ENCODE measurements around the gene ATP2A3. TPM values are rescaled to one million over a fixed set of nuclear protein-coding genes. Genes with fewer than 3 reads are reported as not detected.
A peak's percentile ranks its signal among the peaks of the same experiment; 100 is the strongest.
"Not testable (repeated sequence)": the region's sequence is repeated elsewhere in the genome, so short reads cannot be mapped to it uniquely, and the experiment has no call there.

The ATP2A3 gene
- total RNA-seq, 2 experiments from 2014 or later, result 289 to 297 TPM

GRCh38 chr17:3954976-3955672 is 9.1 kb downstream of the ATP2A3 start:
- ATAC-seq (ENCODE audit: low read depth) (no peak), DNase-seq (no peak)
- Mint-ChIP-seq H3K27ac (no peak overlapping the region), H3K27me3 (no peaks in the 10 kb centered on the region), H3K4me1 (peaks cover 19% of the 10 kb centered on the region), H3K9me3 (no peaks in the 10 kb centered on the region), H3K4me3 (no peak overlapping the region), H3K36me3 (peaks cover 1% of the 10 kb centered on the region)
- POLR2A ChIA-PET, result no interaction called here

GRCh38 chr17:3954086-3954485 is 10.2 kb downstream of the ATP2A3 start:
- POLR2A ChIA-PET, result no interaction called here
- Mint-ChIP-seq H3K27me3 (no peaks in the 10 kb centered on the region), H3K27ac (no peak overlapping the region), H3K4me3 (no peak overlapping the region), H3K36me3 (peaks cover 5% of the 10 kb centered on the region), H3K9me3 (no peaks in the 10 kb centered on the region), H3K4me1 (peaks cover 12% of the 10 kb centered on the region)
- DNase-seq (no peak), ATAC-seq (ENCODE audit: low read depth) (no peak)

GRCh38 chr17:3953542-3953941 is 10.7 kb downstream of the ATP2A3 start:
- ATAC-seq (ENCODE audit: low read depth) (no peak), DNase-seq (no peak)
- Mint-ChIP-seq H3K9me3 (no peaks in the 10 kb centered on the region), H3K4me1 (peaks cover 11% of the 10 kb centered on the region), H3K27ac (no peak overlapping the region), H3K4me3 (no peak overlapping the region), H3K36me3 (peaks cover 6% of the 10 kb centered on the region), H3K27me3 (no peaks in the 10 kb centered on the region)
- POLR2A ChIA-PET, result no interaction called here

GRCh38 chr17:3952186-3952585 is 12.1 kb downstream of the ATP2A3 start:
- ATAC-seq (ENCODE audit: low read depth), result no peak
- DNase-seq, result no peak
- Mint-ChIP-seq H3K36me3 (peaks cover 7% of the 10 kb centered on the region), H3K4me3 (no peak overlapping the region), H3K4me1 (peaks cover 7% of the 10 kb centered on the region), H3K27me3 (no peaks in the 10 kb centered on the region), H3K27ac (no peak overlapping the region), H3K9me3 (no peaks in the 10 kb centered on the region)
- POLR2A ChIA-PET, result no interaction called here

- Mint-ChIP-seq H3K4me1 (peaks cover 2% of the 10 kb centered on the region), H3K27me3 (no peaks in the 10 kb centered on the region), H3K36me3 (peaks cover 7% of the 10 kb centered on the region), H3K27ac (no peak overlapping the region), H3K4me3 (no peak overlapping the region), H3K9me3 (no peaks in the 10 kb centered on the region)
- POLR2A ChIA-PET, result no interaction called here
- ATAC-seq (ENCODE audit: low read depth), result no peak
- no peak for DNase-seq
Measured at GRCh38 chr17:3951420-3951819, 12.8 kb downstream of the ATP2A3 start.

- Mint-ChIP-seq H3K27ac (no peak overlapping the region), H3K27me3 (no peaks in the 10 kb centered on the region), H3K4me1 (peaks cover 2% of the 10 kb centered on the region)
Measured at GRCh38 chr17:3951003-3951402, 13.2 kb downstream of the ATP2A3 start.

GRCh38 chr17:3950584-3950983 is 13.7 kb downstream of the ATP2A3 start:
- H3K4me1 Mint-ChIP-seq, result peaks cover 2% of the 10 kb centered on the region
- POLR2A ChIA-PET, result no interaction called here

More at GRCh38 chr17:3951003-3951402, 13.2 kb downstream of the ATP2A3 start:
- Mint-ChIP-seq H3K36me3 (peaks cover 7% of the 10 kb centered on the region), H3K9me3 (no peaks in the 10 kb centered on the region), H3K4me3 (no peak overlapping the region)
- ATAC-seq (ENCODE audit: low read depth), result no peak
- no peak for DNase-seq
- POLR2A ChIA-PET, result no interaction called here

GRCh38 chr17:3949418-3949817 is 14.8 kb downstream of the ATP2A3 start:
- no peaks in the 10 kb centered on the region for H3K9me3 Mint-ChIP-seq
- POLR2A ChIA-PET, result interaction anchor here (1.4 kb wide), 1 partner anchor 16 kb away, joined by 4 read pairs; no protein-coding TSS in a partner anchor

More at GRCh38 chr17:3950584-3950983, 13.7 kb downstream of the ATP2A3 start:
- Mint-ChIP-seq H3K27me3 (no peaks in the 10 kb centered on the region), H3K9me3 (no peaks in the 10 kb centered on the region), H3K27ac (no peak overlapping the region), H3K4me3 (no peak overlapping the region), H3K36me3 (peaks cover 11% of the 10 kb centered on the region)
- ATAC-seq (ENCODE audit: low read depth), result no peak
- DNase-seq, result no peak

GRCh38 chr17:3948551-3948950 is 15.7 kb downstream of the ATP2A3 start:
- DNase-seq; H3K9me3 Mint-ChIP-seq; H3K27ac Mint-ChIP-seq; ATAC-seq (ENCODE audit: low read depth); H3K27me3 Mint-ChIP-seq; H3K4me1 Mint-ChIP-seq; H3K4me3 Mint-ChIP-seq: not testable (repeated sequence)
- H3K36me3 Mint-ChIP-seq, result peaks cover 18% of the 10 kb centered on the region
- POLR2A ChIA-PET, result interaction anchor here (0.9 to 1.4 kb wide), 3 partner anchors 15 to 23 kb away, joined by 3 to 4 read pairs (median 3); no protein-coding TSS in a partner anchor

More at GRCh38 chr17:3949418-3949817, 14.8 kb downstream of the ATP2A3 start:
- H3K4me3 Mint-ChIP-seq, result no peak overlapping the region
- H3K4me1 Mint-ChIP-seq, result peaks cover 2% of the 10 kb centered on the region
- no peaks in the 10 kb centered on the region for H3K27me3 Mint-ChIP-seq
- no peak overlapping the region for H3K27ac Mint-ChIP-seq
- H3K36me3 Mint-ChIP-seq, result peaks cover 13% of the 10 kb centered on the region
- DNase-seq (no peak), ATAC-seq (ENCODE audit: low read depth) (no peak)

GRCh38 chr17:3947318-3947810 is 16.9 kb downstream of the ATP2A3 start:
- no peaks in the 10 kb centered on the region for H3K27me3 Mint-ChIP-seq
- peaks cover 23% of the 10 kb centered on the region for H3K36me3 Mint-ChIP-seq
- H3K4me3 Mint-ChIP-seq, result no peak overlapping the region
- ATAC-seq (ENCODE audit: low read depth), result no peak
- no peak for DNase-seq
- H3K4me1 Mint-ChIP-seq, result peaks cover 4% of the 10 kb centered on the region
- H3K9me3 Mint-ChIP-seq, result no peaks in the 10 kb centered on the region
- no peak overlapping the region for H3K27ac Mint-ChIP-seq
- POLR2A ChIA-PET, result no interaction called here

- H3K4me3 Mint-ChIP-seq, result no peak overlapping the region
- peaks cover 4% of the 10 kb centered on the region for H3K4me1 Mint-ChIP-seq
- no peak for DNase-seq
- no peak overlapping the region for H3K27ac Mint-ChIP-seq
- H3K27me3 Mint-ChIP-seq, result no peaks in the 10 kb centered on the region
- POLR2A ChIA-PET, result no interaction called here
- peaks cover 23% of the 10 kb centered on the region for H3K36me3 Mint-ChIP-seq
- no peak for ATAC-seq (ENCODE audit: low read depth)
- no peaks in the 10 kb centered on the region for H3K9me3 Mint-ChIP-seq
Measured at GRCh38 chr17:3946711-3947235, 17.5 kb downstream of the ATP2A3 start.

GRCh38 chr17:3944485-3945388 is 19.5 kb downstream of the ATP2A3 start:
- peak; percentile 53 for ATAC-seq (ENCODE audit: low read depth)
- no peak overlapping the region for H3K27ac Mint-ChIP-seq
- peaks cover 6% of the 10 kb centered on the region for H3K4me1 Mint-ChIP-seq
- peak; percentile 71 for DNase-seq
- POLR2A ChIA-PET, result interaction anchor here (0.5 to 1.1 kb wide), 3 partner anchors 17 to 1053 kb away, joined by 3 to 5 read pairs (median 3); partner anchors contain the start of gene KIF1C
- no peaks in the 10 kb centered on the region for H3K27me3 Mint-ChIP-seq
- H3K4me3 Mint-ChIP-seq, result no peak overlapping the region
- peaks cover 26% of the 10 kb centered on the region for H3K36me3 Mint-ChIP-seq
- no peaks in the 10 kb centered on the region for H3K9me3 Mint-ChIP-seq

- DNase-seq (no peak), ATAC-seq (ENCODE audit: low read depth) (no peak)
- Mint-ChIP-seq H3K27ac (no peak overlapping the region), H3K4me1 (peaks cover 6% of the 10 kb centered on the region), H3K9me3 (no peaks in the 10 kb centered on the region), H3K36me3 (peaks cover 28% of the 10 kb centered on the region), H3K4me3 (no peak overlapping the region), H3K27me3 (no peaks in the 10 kb centered on the region)
- POLR2A ChIA-PET, result interaction anchor here (0.7 kb wide), 1 partner anchor 18 kb away, joined by 4 read pairs; no protein-coding TSS in a partner anchor
Measured at GRCh38 chr17:3943240-3943891, 20.9 kb downstream of the ATP2A3 start.

Measured in activated naive CD8-positive, alpha-beta T cell treated with anti-CD3 and anti-CD28 coated beads, Interleukin-2, amount 10 ng/mL, durations not matched to agents 7 days and 5 days (primary cell).